Fibroblast of mammary gland (primary cell): ENCODE results near the gene GRM4.

Source experiments
- DNase-seq: peaks from one replicate; pipeline ENCODE4 v3.0.0-alpha.2; 2010; ENCODE audit warnings: low read depth
- H3K4me3 ChIP-seq: 2 replicates; pipeline ENCODE4 v1.5.1; 2011; ENCODE audit warnings: low read depth, mild to moderate bottlenecking, low read length, moderate library complexity; ENCODE audit not compliant: control insufficient read depth
- CTCF ChIP-seq: conservative IDR thresholded peaks from 2 replicates; pipeline ENCODE4 v1.5.1; 2011; ENCODE audit warnings: low read depth, low read length, inconsistent platforms; ENCODE audit not compliant: control insufficient read depth, insufficient read depth

GRM4 gene

GRCh38 chr6:34130862-34131261 lies 15.0 kb downstream of the GRM4 start:
- TF ChIP-seq CTCF = no peak
- H3K4me3 ChIP-seq = no peak overlapping the region
- DNase-seq = no peak

DNA sequence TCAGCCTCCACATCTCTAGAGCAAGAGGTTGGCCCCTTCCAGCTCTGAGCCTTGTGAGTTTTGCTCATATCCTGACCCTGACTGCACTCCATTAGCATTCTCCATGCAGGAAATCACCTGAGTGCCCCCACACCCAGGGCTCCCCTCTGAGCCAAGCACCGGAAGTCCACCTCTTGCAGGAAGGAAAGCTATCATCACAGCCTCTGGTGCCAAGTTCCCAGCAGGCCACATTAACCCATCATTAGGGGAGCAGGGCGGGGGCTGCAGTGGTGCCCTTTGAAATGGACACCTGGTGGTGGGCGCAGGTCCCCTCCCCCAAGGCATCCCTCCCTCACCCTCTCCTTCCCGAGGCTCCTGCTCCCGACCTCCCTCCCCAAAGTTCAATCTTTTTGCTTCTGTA lies 16.1 kb downstream of the GRM4 start:
- no peak overlapping the region for H3K4me3 ChIP-seq
- DNase-seq = no peak
- no peak for TF ChIP-seq CTCF

DNA sequence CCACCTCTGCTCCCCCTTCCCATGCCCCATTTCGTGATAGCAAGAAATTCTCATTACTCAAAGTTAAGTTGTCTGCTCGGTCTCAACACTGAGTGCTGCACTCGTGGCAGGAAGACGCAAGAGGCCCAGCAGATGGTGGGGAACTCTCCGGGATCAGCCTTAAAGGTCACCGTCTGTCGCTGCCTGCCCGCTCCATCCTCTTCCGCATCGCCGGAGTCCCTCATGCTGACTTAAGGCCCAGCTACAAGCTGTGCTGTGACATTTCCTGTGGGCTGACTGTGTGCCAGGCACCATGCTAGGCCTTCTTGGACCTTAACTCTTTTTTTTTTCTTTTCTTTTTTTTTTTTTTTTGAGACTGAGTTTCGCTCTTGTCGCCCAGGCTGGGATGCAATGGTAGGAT lies 17.8 kb downstream of the GRM4 start:
- no peak for TF ChIP-seq CTCF
- DNase-seq = no peak
- H3K4me3 ChIP-seq = no peak overlapping the region

DNA sequence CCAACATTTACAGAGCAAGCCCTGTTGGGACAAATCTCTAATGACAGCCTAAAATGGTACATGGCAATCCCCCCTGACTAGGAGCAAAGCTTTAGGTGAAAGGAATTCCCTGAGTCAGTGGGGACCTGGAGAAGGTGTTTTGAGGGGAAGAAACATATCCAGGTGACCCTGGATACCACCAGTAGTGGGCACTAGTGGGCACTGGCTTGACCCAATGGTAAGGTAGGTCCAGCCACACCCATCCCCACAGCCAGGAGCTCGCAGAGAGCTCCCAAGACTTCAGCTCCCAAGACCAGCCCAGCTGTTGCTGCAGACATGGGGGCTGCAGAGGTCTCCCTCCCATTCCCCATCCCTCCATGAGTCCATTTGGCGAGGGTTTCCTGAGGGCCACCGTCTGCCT lies 19.5 kb downstream of the GRM4 start:
- no peak for TF ChIP-seq CTCF
- no peak for DNase-seq
- H3K4me3 ChIP-seq = no peak overlapping the region

- no peak for TF ChIP-seq CTCF
- DNase-seq = no peak
- no peak overlapping the region for H3K4me3 ChIP-seq
Observed at GRCh38 chr6:34125939-34126338, 19.9 kb downstream of the GRM4 start.

GRCh38 chr6:34120953-34121675 lies 24.8 kb downstream of the GRM4 start:
- DNase-seq = no peak
- no peak overlapping the region for H3K4me3 ChIP-seq
- no peak for TF ChIP-seq CTCF

DNA sequence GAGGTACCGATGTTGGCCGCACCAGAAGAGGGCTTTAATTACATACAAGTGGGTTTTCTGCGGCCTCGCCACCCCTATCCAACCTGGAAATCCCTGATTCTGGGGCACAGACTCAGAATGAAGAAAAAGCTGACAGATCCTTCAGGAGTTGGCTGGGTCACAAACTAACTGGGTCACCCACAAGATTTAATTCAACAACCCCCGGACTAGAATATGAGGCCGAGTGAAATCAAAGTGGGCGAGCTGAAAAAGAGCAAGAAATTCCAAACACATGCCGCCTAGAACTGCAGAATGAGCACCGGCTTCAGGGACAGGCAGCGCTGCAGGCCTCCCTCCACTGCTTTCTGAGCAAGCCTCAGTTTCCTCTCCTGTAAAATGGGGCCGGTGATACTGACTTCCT lies 30.0 kb downstream of the GRM4 start:
- H3K4me3 ChIP-seq = no peak overlapping the region
- no peak for DNase-seq
- no peak for TF ChIP-seq CTCF
